MCF 10A (cell line): ENCODE data around the gene FAM170B. TPM values are rescaled to one million over a fixed set of nuclear protein-coding genes. Genes with fewer than 3 reads are reported as not detected.

Source experiments
- BruUV-seq: library from RNA; stranded (reverse); fragments of 400-500 nt; replicated peaks from 2 replicates; lab custom pipeline; 2021; lab: Mats Ljungman, UMichigan
- CTCF ChIA-PET: fragments of 300-600 bp; sonication (Branson Sonifier 250); formaldehyde crosslinking; extraction: SDS; loops from one replicate; lab custom pipeline; 2021; ENCODE audit warnings: antibody characterized with exemption, inconsistent platforms; lab: Yijun Ruan, JAX
- POLR2A ChIA-PET: fragments of 300-600, 350-650 bp; sonication (Branson Sonifier 250); formaldehyde crosslinking; extraction: SDS; loops from one replicate; lab custom pipeline; 2020; ENCODE audit warnings: antibody characterized with exemption, inconsistent platforms; lab: Yijun Ruan, JAX
- DNase-seq: peaks from one replicate; pipeline ENCODE4 v3.0.0-alpha.2; 2018; ENCODE audit not compliant: unreplicated experiment
- H3K27ac Mint-ChIP-seq: one replicate; pipeline ENCODE4 v1.8.0; 2022; ENCODE audit warnings: mild to moderate bottlenecking, low read depth, mixed read lengths; ENCODE audit not compliant: unreplicated experiment
- H3K27me3 Mint-ChIP-seq: one replicate; pipeline ENCODE4 v1.8.0; 2022; ENCODE audit warnings: mixed read lengths; ENCODE audit not compliant: insufficient read depth, unreplicated experiment
- H3K36me3 Mint-ChIP-seq: one replicate; pipeline ENCODE4 v1.8.0; 2022; ENCODE audit warnings: mild to moderate bottlenecking, moderate library complexity, mixed read lengths; ENCODE audit not compliant: insufficient read depth, unreplicated experiment
- H3K4me1 Mint-ChIP-seq: one replicate; pipeline ENCODE4 v1.8.0; 2022; ENCODE audit warnings: mixed read lengths; ENCODE audit not compliant: insufficient read depth, unreplicated experiment
- H3K4me3 Mint-ChIP-seq: one replicate; pipeline ENCODE4 v1.8.0; 2022; ENCODE audit warnings: mild to moderate bottlenecking, moderate library complexity, mixed read lengths; ENCODE audit not compliant: unreplicated experiment
- H3K9me3 Mint-ChIP-seq: one replicate; pipeline ENCODE4 v1.8.0; 2022; ENCODE audit warnings: mixed read lengths; ENCODE audit not compliant: unreplicated experiment
- intact Hi-C: fragments of 100-400 bp; cut with micrococcal nuclease; formaldehyde crosslinking; loops from 2 replicates; pipeline ENCODE4 v1.14.1; 2022
- total RNA-seq: library from RNA; stranded (reverse); gene quantifications from 2 replicates; pipeline ENCODE4 v1.2.3, GENCODE V29; 2022
- TF ChIP-seq, protein P1 (sequence below): fragments of 200-600 bp; IDR thresholded peaks from one replicate; pipeline ENCODE4 v1.8.0; 2022; ENCODE audit warnings: antibody characterized with exemption, mild to moderate bottlenecking; ENCODE audit not compliant: unreplicated experiment

The FAM170B gene
- total RNA-seq, 1 experiment from 2014 or later, result not detected

DNA sequence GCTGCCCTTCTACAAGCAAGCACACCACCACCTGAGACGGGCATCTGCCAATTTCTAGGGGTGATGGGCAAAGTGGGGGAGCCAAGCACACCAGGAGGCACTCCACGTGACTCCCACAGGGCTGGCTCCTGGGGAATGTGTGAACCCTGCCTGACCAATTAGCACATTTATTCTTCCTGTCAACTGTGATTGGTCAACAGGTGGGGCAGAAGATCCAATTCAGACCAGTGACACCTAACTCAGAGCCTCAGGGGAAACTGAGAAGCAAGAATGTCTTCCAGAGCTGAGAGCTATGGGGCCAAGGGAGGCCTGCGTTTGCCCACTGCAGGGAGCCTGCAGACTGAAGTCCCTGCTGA lies 38.9 kb upstream of the FAM170B start:
- no TSS peak for BruUV-seq
- Mint-ChIP-seq H3K27ac (no peak overlapping the region), H3K9me3 (no peaks in the 10 kb centered on the region), H3K36me3 (no peaks in the 10 kb centered on the region), H3K4me3 (no peak overlapping the region), H3K27me3 (no peaks in the 10 kb centered on the region), H3K4me1 (peaks cover 5% of the 10 kb centered on the region)
- TF ChIP-seq, protein P1, sequence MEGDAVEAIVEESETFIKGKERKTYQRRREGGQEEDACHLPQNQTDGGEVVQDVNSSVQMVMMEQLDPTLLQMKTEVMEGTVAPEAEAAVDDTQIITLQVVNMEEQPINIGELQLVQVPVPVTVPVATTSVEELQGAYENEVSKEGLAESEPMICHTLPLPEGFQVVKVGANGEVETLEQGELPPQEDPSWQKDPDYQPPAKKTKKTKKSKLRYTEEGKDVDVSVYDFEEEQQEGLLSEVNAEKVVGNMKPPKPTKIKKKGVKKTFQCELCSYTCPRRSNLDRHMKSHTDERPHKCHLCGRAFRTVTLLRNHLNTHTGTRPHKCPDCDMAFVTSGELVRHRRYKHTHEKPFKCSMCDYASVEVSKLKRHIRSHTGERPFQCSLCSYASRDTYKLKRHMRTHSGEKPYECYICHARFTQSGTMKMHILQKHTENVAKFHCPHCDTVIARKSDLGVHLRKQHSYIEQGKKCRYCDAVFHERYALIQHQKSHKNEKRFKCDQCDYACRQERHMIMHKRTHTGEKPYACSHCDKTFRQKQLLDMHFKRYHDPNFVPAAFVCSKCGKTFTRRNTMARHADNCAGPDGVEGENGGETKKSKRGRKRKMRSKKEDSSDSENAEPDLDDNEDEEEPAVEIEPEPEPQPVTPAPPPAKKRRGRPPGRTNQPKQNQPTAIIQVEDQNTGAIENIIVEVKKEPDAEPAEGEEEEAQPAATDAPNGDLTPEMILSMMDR, result no peak
- ChIA-PET CTCF (interaction anchor here (1.2 to 4.1 kb wide), 4 partner anchors 9 to 517 kb away, joined by 3 to 21 read pairs (median 5); no protein-coding TSS in a partner anchor), POLR2A (interaction anchor here (0.6 kb wide), 1 partner anchor 11 kb away, joined by 3 read pairs; no protein-coding TSS in a partner anchor)
- intact Hi-C loops, result no loop called here
- no peak for DNase-seq

DNA sequence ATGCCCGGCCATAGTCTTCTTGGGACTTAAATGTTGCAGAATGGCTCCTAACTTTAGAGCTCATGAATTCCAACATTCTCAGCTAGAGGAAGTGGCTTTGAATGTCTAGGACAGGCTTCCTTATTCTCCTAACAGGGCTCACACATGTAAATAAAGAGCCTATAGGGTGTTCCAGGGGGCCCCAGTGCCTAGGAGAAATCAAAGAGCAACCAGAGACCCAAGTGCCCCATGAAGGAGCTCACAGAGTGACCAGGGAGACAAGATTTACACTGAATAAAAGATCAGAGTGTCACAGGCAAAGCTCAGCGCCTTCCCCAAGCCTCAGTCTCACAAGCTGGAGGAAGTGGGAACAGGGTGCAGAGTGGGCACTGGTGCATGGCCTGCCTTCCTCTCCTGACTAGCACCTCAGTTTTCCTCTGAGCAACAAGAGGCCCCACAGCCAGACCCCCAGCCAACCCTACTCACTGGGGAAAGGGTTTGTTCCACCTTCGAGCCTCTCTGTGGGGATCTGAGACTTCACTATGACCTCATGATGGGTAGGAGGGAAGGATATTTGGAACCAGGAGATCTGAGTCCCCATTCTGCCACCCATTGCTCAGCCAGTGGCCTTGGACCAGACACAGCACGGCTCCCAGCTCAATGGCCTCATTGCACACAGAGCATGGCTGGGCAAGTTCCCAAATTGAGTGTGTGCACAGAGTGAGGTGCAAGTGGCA lies 38.4 kb upstream of the FAM170B start:
- Mint-ChIP-seq H3K36me3 (no peaks in the 10 kb centered on the region), H3K4me1 (peaks cover 2% of the 10 kb centered on the region), H3K27ac (no peak overlapping the region), H3K4me3 (no peak overlapping the region), H3K9me3 (no peaks in the 10 kb centered on the region), H3K27me3 (no peaks in the 10 kb centered on the region)
- DNase-seq, result no peak
- POLR2A ChIA-PET, result no interaction called here
- TF ChIP-seq, protein P1, result no peak
- intact Hi-C loops, result no loop called here
- BruUV-seq, result no TSS peak
- CTCF ChIA-PET, result interaction anchor here (1.0 to 4.1 kb wide), 4 partner anchors 10 to 516 kb away, joined by 4 to 21 read pairs (median 5); no protein-coding TSS in a partner anchor

GRCh38 chr10:49171326-49172060 lies 37.7 kb upstream of the FAM170B start:
- TF ChIP-seq, protein P1, result no peak
- CTCF ChIA-PET, result interaction anchor here (1.0 to 4.1 kb wide), 4 partner anchors 9 to 193 kb away, joined by 3 to 21 read pairs (median 4); no protein-coding TSS in a partner anchor
- POLR2A ChIA-PET, result no interaction called here
- no peaks in the 10 kb centered on the region for H3K4me1 Mint-ChIP-seq
- no peak overlapping the region for H3K4me3 Mint-ChIP-seq
- no peak overlapping the region for H3K27ac Mint-ChIP-seq
- no peaks in the 10 kb centered on the region for H3K27me3 Mint-ChIP-seq
- intact Hi-C loops, result no loop called here
- BruUV-seq, result no TSS peak
- no peak for DNase-seq
- H3K36me3 Mint-ChIP-seq, result no peaks in the 10 kb centered on the region
- H3K9me3 Mint-ChIP-seq, result no peaks in the 10 kb centered on the region
